Adrenal gland (tissue), 12 donors: ENCODE measurements around the gene INTS3. TPM values are rescaled to one million over a fixed set of nuclear protein-coding genes. Genes with fewer than 3 reads are reported as not detected.

Experiments used
- DNase-seq, 7 donors: peaks; one replicate each; pipeline ENCODE4 v3.0.0-alpha.2; 2019 to 2020
- H3K27ac ChIP-seq, 5 donors: fragments of 200-600 bp; sonication (generic) in 4 of 5; 1 replicate in 3 of 5; 2 replicates in 2 of 5; pipeline versions ENCODE4 v1.5.1 to v1.8.0; 2016 to 2020; ENCODE audit warnings: mild to moderate bottlenecking in 1 of 5
- H3K27me3 ChIP-seq: fragments of 200-600 bp; 2 replicates; pipeline ENCODE4 v1.8.0; 2021
- H3K36me3 ChIP-seq, 2 donors: fragments of 200-600 bp; replicated peaks in 1 of 2; 1 replicate in 1 of 2; 2 replicates in 1 of 2; pipeline versions ENCODE4 v1.5.1 to v1.8.0; 2018 to 2022
- H3K4me1 ChIP-seq, 2 donors: fragments of 200-600 bp; replicated peaks in 1 of 2; 1 replicate in 1 of 2; 2 replicates in 1 of 2; pipeline versions ENCODE4 v1.5.1 to v1.8.0; 2018 to 2021
- H3K4me3 ChIP-seq, 4 donors: fragments of 200-600 bp; sonication (generic) in 3 of 4; one replicate each; pipeline ENCODE4 v1.5.1; 2016 to 2018
- H3K9me3 ChIP-seq, 3 donors: fragments of 200-600 bp; sonication (generic) in 1 of 3; replicated peaks in 1 of 3; 1 replicate in 2 of 3; 2 replicates in 1 of 3; pipeline versions ENCODE4 v1.5.1 to v1.8.0; 2016 to 2021
- CTCF ChIP-seq, 6 experiments: fragments of 450-650 bp in 4 of 6; fragments of 200-600 bp in 2 of 6; sonication (generic) in 1 of 6; IDR thresholded peaks; 1 replicate in 5 of 6; 2 replicates in 1 of 6; pipeline versions ENCODE4 v1.5.1 to v1.8.0; 2016 to 2021; ENCODE audit warnings: antibody characterized with exemption in 6 of 6, mild to moderate bottlenecking in 2 of 6, moderate library complexity in 1 of 6
- POLR2A ChIP-seq, 2 donors: fragments of 450-650 bp; IDR thresholded peaks; one replicate each; pipeline ENCODE4 v1.6.1; 2017; ENCODE audit warnings: antibody characterized with exemption in 2 of 2, mild to moderate bottlenecking in 2 of 2, moderate library complexity in 1 of 2
- WGBS, 4 donors: extraction: QIAGEN DNeasy Blood & Tissue Kit in 2 of 4; methylation state at CpG; one replicate each; pipeline versions ENCODE4 v1.1.5 to v1.1.7; 2013 to 2017; 5-methylcytosine and 5-hydroxymethylcytosine counted together
- intact Hi-C, 2 donors: fragments of 100-400 bp; cut with DNase I; formaldehyde crosslinking; loops; one replicate each; pipeline versions ENCODE4 v1.14.1 to v1.15.0; 2022 to 2023
- polyA plus RNA-seq, 3 donors: library from polyadenylated mRNA; stranded (reverse); fragments of 200-250 nt in 2 of 3; fragments of 350-450 nt in 1 of 3; fragmentation: Illumina TruSeq in 1 of 3; extraction: RNeasy Lipid Tissue Mini Kit (QIAGEN cat#74804) in 1 of 3; gene quantifications; one replicate each; pipeline ENCODE4 v1.2.3, GENCODE V29; 2013 to 2014
- total RNA-seq, 9 donors: library from RNA; depleted of rRNA in 4 of 9; stranded (reverse); fragments of >200 nt in 4 of 9; fragments of 120-200 nt in 1 of 9; fragmentation: NEBNext Ultra II Directional in 1 of 9; extraction: Animal tissue kit (Norgen Biotek cat#: 25700) in 1 of 9; gene quantifications; one replicate each; pipeline versions ENCODE4 v1.1.0 to v1.2.4, GENCODE V29; 2013 to 2023
- donor health status: healthy with polysubstance abuse.
- donor health status: Bipolar disorder and iron deficiency.
- donor health status: DM: yes; HTN: yes; CAD: no.
- donor health status: DM: no; HTN: no; CAD: no.
- donor health status: DM: no; HTN: no; CAD: no.
- donor health status: DM: yes; HTN: yes; CAD: no.

The INTS3 gene
- total and polyA plus RNA-seq, 12 donors, result 40.7 to 148 (median 61.2) TPM

GRCh38 chr1:153801786-153802697 lies 74.2 kb downstream of the INTS3 start:
- H3K4me1 ChIP-seq, result peaks cover 0 to 20% of the 10 kb centered on the region in 2 donors
- no peak overlapping the region for H3K4me3 ChIP-seq
- WGBS, 4 donors, result 87 to 94% (median 89%) methylated on average over 5 to 7 of the region's 7 CpGs
- H3K27me3 ChIP-seq, result no peaks in the 10 kb centered on the region
- no peaks in the 10 kb centered on the region for H3K36me3 ChIP-seq
- no peaks in the 10 kb centered on the region for H3K9me3 ChIP-seq
- intact Hi-C loops, result no loop called here
- peak in 1 of 7 donors; percentile 50 for DNase-seq
- TF ChIP-seq CTCF (IDR thresholded peaks at IDR 0.05) (no peak), POLR2A (IDR thresholded peaks at IDR 0.05) (no peak)
- no peak overlapping the region for H3K27ac ChIP-seq

DNA sequence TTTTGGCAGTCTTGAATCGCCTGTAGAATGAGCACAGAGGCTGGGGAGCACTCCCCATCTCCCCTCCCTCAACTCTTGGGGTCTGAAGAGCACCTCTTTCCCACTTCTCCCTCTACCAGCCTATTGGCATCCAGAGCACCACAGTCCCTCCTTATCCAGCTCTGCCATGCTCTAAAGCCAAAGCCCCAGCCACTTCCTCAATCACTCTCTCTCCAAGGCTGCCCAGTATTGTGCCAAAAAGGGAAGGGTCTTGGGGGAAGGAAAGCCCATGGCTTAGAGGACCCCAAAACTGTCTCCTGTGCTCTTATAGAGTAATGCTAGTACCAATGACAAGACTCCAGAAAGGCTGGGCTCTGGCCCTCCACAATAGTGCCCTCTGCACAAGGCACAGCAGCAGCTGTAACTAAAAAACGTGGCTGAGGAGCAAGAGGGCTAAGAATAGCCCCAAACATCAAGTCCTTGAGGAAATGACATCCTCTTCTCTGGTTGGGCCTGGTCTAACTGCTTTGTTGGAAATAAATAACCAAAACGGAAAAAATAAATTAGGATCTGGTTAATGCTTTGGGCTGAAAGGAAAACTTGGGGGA lies 75.7 kb downstream of the INTS3 start:
- TF ChIP-seq POLR2A (IDR thresholded peaks at IDR 0.05) (no peak), CTCF (IDR thresholded peaks at IDR 0.05) (no peak)
- H3K4me3 ChIP-seq, result no peak overlapping the region
- DNase-seq, result peak in 1 of 7 donors; percentile 39
- 51 to 64% (median 60%) methylated on average over 3 of the region's 3 CpGs for WGBS, 4 donors
- H3K36me3 ChIP-seq, result peaks cover 0 to 13% of the 10 kb centered on the region in 2 donors
- peak overlapping the region in 1 of 5 donors; percentile 43 for H3K27ac ChIP-seq
- intact Hi-C loops, result no loop called here
- H3K27me3 ChIP-seq, result no peaks in the 10 kb centered on the region
- peaks cover 0 to 20% of the 10 kb centered on the region in 2 donors for H3K4me1 ChIP-seq
- no peaks in the 10 kb centered on the region for H3K9me3 ChIP-seq

GRCh38 chr1:153804112-153804511 lies 76.3 kb downstream of the INTS3 start:
- WGBS, 4 donors, result 67 to 84% (median 71%) methylated on average over 2 of the region's 2 CpGs
- intact Hi-C loops, result no loop called here
- H3K4me1 ChIP-seq, result peaks cover 0 to 20% of the 10 kb centered on the region in 2 donors
- H3K27ac ChIP-seq, result peak overlapping the region in 1 of 5 donors; percentile 30
- TF ChIP-seq CTCF (IDR thresholded peaks at IDR 0.05), result no peak
- DNase-seq, result peak in 1 of 7 donors; percentile 45
- peaks cover 0 to 13% of the 10 kb centered on the region in 2 donors for H3K36me3 ChIP-seq
- no peak overlapping the region for H3K4me3 ChIP-seq
- no peaks in the 10 kb centered on the region for H3K9me3 ChIP-seq
- H3K27me3 ChIP-seq, result no peaks in the 10 kb centered on the region

- H3K4me3 ChIP-seq, result no peak overlapping the region
- TF ChIP-seq POLR2A (IDR thresholded peaks at IDR 0.05) (no peak), CTCF (IDR thresholded peaks at IDR 0.05) (no peak)
- no peaks in the 10 kb centered on the region for H3K9me3 ChIP-seq
- H3K4me1 ChIP-seq, result peaks cover 0 to 20% of the 10 kb centered on the region in 2 donors
- intact Hi-C loops, result no loop called here
- H3K27ac ChIP-seq, result peak overlapping the region in 3 of 5 donors; percentile 15 to 51 (median 29)
- peak; percentile 60 to 87 (median 81) for DNase-seq
- WGBS, 4 donors, result 41 to 57% (median 51%) methylated on average over 5 of the region's 5 CpGs
- H3K36me3 ChIP-seq, result peaks cover 0 to 20% of the 10 kb centered on the region in 2 donors
- no peaks in the 10 kb centered on the region for H3K27me3 ChIP-seq
Observed at GRCh38 chr1:153805042-153805745, 77.3 kb downstream of the INTS3 start.
